HG03095 (cell line): ENCODE results near the gene CRYBA2.

Experiments
- ATAC-seq: cut with Tn5 transposase; IDR thresholded peaks from one replicate; pipeline ENCODE4 v1.9.1; 2021; ENCODE audit warnings: moderate library complexity; ENCODE audit not compliant: unreplicated experiment

CRYBA2 gene

GRCh38 chr2:219024059-219024458 is 30.8 kb upstream of the CRYBA2 start:
- no peak for ATAC-seq

GRCh38 chr2:219023045-219023605 is 29.9 kb upstream of the CRYBA2 start:
- no peak for ATAC-seq

GRCh38 chr2:219022616-219023015 is 29.4 kb upstream of the CRYBA2 start:
- ATAC-seq, result no peak

- no peak for ATAC-seq
Observed at GRCh38 chr2:219022041-219022440, 28.8 kb upstream of the CRYBA2 start.

GRCh38 chr2:219021591-219021990 is 28.4 kb upstream of the CRYBA2 start:
- no peak for ATAC-seq

- ATAC-seq, result no peak
Observed at GRCh38 chr2:219020604-219021365, 27.6 kb upstream of the CRYBA2 start.

- ATAC-seq, result no peak
Observed at GRCh38 chr2:219019436-219019835, 26.2 kb upstream of the CRYBA2 start.

- no peak for ATAC-seq
Observed at GRCh38 chr2:219018726-219019125, 25.5 kb upstream of the CRYBA2 start.

- no peak for ATAC-seq
Observed at GRCh38 chr2:219018286-219018685, 25.1 kb upstream of the CRYBA2 start.

- no peak for ATAC-seq
Observed at GRCh38 chr2:219017201-219017931, 24.1 kb upstream of the CRYBA2 start.

GRCh38 chr2:219016721-219017120 is 23.5 kb upstream of the CRYBA2 start:
- ATAC-seq, result no peak

GRCh38 chr2:219010873-219011272 is 17.7 kb upstream of the CRYBA2 start:
- ATAC-seq, result no peak

- ATAC-seq, result no peak
Observed at GRCh38 chr2:219010162-219010756, 17.0 kb upstream of the CRYBA2 start.

GRCh38 chr2:219009294-219009693 is 16.1 kb upstream of the CRYBA2 start:
- ATAC-seq, result no peak

- no peak for ATAC-seq
Observed at GRCh38 chr2:219003979-219004378, 10.8 kb upstream of the CRYBA2 start.

- no peak for ATAC-seq
Observed at GRCh38 chr2:219003267-219003634, 10.0 kb upstream of the CRYBA2 start.

- ATAC-seq, result no peak
Observed at GRCh38 chr2:219002395-219003266, 9.4 kb upstream of the CRYBA2 start.

- no peak for ATAC-seq
Observed at GRCh38 chr2:219001577-219002394, 8.6 kb upstream of the CRYBA2 start.

- ATAC-seq, result no peak
Observed at GRCh38 chr2:219001100-219001576, 7.9 kb upstream of the CRYBA2 start.

GRCh38 chr2:219000569-219000960 is 7.3 kb upstream of the CRYBA2 start:
- ATAC-seq, result no peak
